NCI-H2029 treated with DMSO at 0.1 percent for 48 hours (cell line): Measurements from ENCODE around the gene C9orf85.
A peak's percentile ranks its signal among the peaks of the same experiment; 100 is the strongest.
"Not testable (repeated sequence)": the region's sequence is repeated elsewhere in the genome, so short reads cannot be mapped to it uniquely, and the experiment has no call there.

Experiments used
- DNase-seq: peaks from one replicate; lab custom pipeline; 2025; lab: John Stamatoyannopoulos, UW

The C9orf85 gene, protein sequence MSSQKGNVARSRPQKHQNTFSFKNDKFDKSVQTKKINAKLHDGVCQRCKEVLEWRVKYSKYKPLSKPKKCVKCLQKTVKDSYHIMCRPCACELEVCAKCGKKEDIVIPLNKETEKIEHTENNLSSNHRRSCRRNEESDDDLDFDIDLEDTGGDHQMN

DNA sequence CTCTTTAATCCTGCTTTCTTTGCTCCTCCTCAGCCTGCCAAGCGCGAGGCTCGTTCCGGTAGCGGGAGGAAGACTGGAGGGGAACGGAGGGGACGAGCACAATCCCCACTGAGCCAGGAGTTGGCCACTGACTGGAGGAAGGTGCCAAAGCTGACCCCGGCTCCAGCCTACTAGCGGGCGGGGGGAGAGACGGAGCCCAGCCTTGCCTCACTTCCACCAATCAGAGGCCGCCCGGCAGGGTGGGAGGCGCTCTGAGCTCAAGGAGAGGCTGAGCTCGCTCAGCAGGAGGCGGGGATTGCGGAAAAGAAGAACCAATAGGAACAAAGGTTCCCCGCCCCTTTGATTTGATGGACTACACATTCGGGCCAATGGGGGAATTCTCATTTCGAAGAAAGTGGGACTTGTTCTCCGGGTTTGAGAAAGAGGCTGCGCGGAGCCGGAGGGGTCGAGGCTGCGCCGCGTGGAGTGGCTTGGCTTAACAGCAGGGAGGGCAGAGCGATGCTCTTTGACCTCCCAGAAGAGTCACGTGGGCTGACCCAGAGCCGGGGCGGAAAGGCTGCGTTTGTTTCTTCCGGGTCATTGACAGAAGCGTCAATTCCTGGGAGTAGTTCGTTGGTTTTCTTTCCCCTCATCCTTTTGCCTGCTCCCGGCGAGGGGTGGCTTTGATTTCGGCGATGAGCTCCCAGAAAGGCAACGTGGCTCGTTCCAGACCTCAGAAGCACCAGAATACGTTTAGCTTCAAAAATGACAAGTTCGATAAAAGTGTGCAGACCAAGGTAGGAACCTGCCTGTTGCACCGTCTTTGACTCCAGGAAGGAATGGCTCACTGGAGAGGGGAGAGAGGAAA lies at the start of gene C9orf85, which contains the start of gene ABHD17B:
Gene C9orf85, plus strand, starts transcription at position 579 of the 847 bp plus-strand sequence. Its CDS starts 96 bp downstream, at position 675.
Gene ABHD17B, minus strand, starts transcription at position 133 of the 847 bp plus-strand sequence. CDS start 36,113 bp downstream, outside the sequence.
- DNase-seq: peak; percentile 95

DNA sequence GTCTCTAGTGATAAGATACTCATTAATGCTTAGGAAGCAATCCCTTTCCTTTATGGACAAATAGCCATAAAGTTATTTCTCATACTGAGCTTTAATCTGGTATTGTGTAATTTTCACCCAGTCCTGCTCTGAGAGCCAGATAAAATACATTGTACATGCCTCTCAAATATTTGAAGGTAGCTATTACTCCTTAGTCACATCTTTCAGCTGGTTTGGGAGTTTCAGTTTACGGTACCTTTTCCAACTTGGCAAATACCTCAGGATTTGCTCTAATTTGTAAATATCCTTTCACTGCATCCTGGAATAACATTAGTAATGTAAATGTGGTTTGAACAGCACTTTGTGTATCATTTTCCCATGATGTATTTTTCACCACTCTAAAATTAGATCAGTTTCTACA lies 47.8 kb upstream of the C9orf85 start:
- DNase-seq: no peak

DNA sequence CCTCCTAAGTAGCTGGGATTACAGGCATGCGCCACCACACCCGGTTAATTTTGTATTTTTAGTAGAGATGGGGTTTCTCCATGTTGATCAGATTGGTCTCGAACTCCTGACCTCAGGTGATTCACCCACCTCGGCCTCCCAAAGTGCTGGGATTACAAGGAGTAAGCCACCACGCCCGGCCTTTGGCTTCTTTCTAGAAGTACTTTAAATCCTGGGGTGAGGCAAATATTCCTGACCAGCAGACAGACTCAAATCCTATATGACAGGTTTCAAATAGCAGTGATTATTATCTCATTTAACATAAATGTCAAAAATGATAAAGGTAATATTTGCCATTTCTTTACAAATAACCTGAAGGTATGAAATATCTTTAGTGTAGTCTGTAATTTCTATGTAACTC lies 36.1 kb upstream of the C9orf85 start:
- DNase-seq: no peak

GRCh38 chr9:71876106-71876505 lies 35.3 kb upstream of the C9orf85 start:
- DNase-seq: no peak

GRCh38 chr9:71876829-71877228 lies 34.6 kb upstream of the C9orf85 start:
- DNase-seq: no peak

DNA sequence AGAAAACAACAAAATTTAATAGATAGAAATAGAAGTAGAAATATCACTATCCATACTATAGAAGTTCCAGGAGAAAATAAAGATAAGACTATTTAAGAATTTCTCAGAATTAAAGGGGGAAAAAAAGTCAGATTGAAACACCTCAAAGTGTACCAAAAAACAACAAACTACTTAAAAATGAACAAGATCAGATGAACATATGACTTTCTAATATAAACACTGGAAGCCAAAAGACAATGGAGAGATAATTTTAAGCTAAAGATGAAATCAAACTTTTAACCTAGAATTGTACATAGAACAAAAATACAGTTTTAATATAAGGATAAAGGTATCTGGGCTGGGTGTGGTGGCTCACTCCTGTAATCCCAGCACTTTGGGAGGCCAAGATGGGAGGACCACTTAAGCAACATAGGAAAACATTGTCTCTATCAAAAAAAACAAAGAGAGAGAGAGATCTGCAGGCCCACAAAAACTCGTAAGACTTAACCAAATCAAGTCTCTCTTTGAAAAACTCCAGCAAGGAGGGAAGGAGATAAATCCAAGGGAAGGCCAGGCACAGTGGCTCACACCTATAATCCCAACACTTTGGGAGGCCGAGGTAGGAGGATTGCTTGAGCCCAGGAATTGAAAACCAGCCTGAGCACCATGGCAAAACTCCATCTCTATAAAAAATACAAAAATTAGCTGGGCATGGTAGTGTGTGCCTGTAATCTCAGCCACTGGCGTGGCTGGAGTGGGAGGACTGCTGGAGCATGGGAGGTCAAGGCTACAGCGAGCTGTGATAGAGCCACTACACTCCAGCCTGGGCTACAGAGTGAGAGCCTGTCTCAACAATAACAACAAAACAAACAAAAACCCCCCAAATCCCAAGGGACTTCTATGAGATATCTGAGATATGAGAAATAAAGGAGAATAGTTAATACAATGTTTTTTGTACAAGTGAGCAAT lies 32.8 kb upstream of the C9orf85 start:
- no peak for DNase-seq

DNA sequence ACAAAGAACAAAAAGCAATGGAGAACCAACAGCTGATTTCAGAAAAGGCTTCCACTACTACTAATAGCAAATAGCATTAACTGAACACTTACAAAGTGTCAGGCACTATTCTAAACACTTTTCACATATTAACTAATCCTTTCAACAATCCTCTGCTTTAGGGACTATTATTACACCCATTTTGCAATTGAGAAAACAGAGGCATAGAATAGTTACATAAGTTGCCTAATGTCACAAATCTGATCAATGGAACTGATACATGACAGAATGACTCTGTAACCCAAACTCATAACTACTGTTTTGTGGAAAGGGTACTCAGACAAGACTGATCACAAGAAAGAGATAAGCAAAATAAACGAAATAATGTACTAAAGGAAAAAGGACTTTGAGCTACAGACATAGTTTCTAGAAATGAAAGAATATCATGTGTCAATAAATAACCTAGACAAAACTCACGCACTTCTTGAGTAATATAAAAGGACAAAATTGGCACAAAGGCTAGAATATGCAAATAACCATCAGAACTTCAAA lies 31.7 kb upstream of the C9orf85 start:
- DNase-seq: no peak

DNA sequence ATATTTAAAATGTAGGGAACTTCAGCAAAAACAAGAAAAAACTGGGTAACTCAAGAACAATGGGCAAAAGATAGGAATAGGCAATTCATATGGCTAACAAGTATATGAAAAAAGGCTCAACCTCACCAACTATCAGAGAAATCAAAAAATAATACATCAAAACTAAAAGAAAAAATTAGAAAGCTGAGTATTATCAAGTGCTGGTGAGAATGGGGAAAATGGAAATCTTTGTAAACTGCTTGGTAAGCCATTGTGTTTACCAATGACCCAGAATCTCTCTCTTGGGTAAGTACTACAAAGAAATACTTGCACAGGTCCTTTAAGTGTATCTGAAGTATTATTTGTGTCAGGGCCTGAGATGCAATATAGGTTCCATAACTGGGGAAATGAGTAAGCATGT lies 27.4 kb upstream of the C9orf85 start:
- no peak for DNase-seq

DNA sequence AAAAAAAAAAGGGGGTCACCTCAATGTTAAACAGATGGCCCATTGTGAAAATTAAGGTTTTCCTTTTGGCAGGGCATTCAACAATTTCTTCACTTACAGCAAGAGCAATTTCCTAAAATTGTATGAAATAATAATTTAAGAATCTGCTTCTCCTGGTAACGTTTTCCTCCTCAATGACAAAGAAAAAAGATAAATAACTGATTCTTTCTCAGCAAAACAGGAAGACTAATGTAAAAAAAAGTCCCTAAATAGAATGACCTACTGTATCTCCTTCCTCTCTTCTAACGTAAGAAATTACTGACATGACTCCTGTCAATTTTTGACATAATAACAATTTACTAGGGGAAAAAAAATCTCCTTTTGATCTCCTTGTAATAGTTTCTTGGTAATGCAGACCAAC lies 26.0 kb upstream of the C9orf85 start:
- no peak for DNase-seq

GRCh38 chr9:71886015-71886414 lies 25.4 kb upstream of the C9orf85 start:
- no peak for DNase-seq

GRCh38 chr9:71886541-71886940 lies 24.9 kb upstream of the C9orf85 start:
- no peak for DNase-seq

DNA sequence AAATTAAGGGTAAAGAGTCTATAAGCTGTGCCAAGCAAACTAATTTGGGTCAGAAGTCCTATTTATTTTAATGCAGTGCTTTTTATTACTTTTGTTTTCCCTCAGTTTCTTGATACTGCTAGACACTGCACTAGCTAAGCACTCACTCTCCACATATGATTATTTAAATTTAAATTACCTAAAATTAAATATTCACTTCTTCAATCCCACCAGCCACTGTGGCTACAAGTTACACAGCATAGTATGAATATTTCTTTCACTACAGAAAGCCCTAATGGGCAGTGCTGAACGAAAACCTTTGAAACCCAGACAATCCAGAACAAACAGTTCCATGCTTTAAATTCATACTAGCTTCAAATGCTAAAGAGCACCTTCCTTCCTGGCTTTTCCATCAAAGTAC lies 24.1 kb upstream of the C9orf85 start:
- DNase-seq: no peak

GRCh38 chr9:71890042-71890679 lies 21.3 kb upstream of the C9orf85 start:
- DNase-seq: no peak

DNA sequence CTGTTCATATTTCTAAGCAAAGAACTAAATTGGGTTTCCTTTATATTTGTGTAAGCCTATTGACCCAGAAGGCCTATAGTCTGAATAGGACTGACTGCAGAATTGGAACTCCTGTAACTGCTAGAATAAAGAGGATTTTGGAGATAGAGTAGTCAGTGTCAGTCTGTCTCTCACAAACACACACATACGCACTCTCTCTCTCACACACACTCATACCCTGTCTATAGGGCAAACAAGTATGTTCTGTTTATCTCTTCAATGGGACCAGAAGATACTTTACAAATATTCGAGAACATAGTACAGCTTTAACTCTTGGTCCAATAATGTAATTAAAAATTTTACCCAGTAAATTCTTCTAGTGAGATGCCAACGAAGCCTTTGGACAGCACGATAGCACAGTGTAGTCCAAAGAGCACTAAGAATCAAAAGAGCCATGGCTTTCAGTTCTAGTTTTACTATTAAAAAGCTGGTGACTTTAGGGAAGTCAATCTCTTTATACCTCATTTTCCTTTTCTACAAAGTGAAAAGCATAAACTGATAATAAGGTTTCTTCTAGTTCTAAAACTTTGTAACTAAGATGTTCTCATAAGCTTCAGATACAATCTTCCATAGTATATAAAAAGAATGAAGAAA lies 19.8 kb upstream of the C9orf85 start:
- DNase-seq: no peak

- no peak for DNase-seq
Measured at GRCh38 chr9:71895117-71895516, 16.3 kb upstream of the C9orf85 start.

- no peak for DNase-seq
Measured at GRCh38 chr9:71895955-71896354, 15.5 kb upstream of the C9orf85 start.

DNA sequence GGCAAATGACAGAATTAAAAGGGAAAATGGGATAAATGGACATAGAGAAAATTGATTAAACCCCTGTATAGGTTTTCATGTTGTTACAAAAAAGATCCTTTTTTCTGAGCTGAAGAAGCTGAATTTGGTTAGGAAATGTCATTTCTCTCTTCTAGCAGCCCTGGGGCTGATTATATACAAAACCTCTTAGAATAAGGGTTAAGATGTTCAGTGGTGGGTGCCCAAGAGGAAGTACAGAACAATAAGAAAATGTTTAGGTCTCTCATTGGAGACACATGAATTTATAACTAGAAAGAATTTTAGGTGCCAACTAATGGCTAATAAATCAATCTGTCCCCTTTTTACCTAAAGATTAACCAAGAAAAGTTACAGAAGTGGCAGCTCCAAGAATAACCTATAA lies 14.7 kb upstream of the C9orf85 start:
- DNase-seq: no peak

GRCh38 chr9:71897577-71897976 lies 13.9 kb upstream of the C9orf85 start:
- DNase-seq: no peak

GRCh38 chr9:71898756-71899155 lies 12.7 kb upstream of the C9orf85 start:
- DNase-seq: not testable (repeated sequence)

DNA sequence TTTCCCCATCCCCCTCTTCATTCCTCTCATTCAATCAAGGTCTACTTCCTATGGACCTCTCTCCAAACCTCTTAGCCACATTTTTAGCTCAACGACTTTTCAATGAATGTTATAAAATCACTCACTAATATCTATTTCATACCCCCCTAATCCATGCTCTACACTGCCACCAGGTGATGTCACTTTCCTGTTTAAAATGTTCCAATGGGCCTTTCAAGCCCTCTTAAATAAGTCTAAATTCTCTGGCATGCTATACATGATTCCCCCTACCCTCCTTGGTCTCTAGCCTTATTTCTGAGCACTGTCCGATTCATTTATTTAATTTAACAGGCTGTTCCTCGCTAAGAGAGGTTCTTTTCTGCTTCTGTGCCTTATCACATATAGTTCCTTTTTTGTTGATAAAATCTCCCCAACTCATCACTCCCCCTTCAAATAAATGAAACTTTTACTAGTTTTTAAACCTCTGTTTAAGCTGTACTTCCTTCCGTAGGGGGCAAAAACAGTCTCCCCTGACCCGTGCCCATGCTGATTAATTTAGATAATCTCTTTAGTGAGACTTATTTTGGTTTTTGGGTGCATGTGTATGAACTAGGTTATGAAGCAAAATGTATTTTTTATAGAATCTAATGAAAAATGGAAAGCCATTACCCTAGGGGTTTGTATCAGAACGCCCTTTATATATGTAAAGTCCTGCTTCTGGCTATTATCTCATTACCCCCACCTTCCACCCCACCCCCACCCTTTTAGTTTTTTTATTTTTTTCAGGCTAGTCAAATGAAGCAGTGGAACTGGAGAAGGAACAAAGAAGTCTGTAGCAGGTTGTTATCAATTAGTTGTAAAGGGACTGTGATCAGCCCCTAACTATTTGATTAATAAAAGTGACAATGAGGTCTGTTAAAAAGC lies 9.5 kb upstream of the C9orf85 start:
- no peak for DNase-seq
